NCI-H128 (cell line): Measurements from ENCODE around the gene ATN1.
"Not testable (repeated sequence)": the region's sequence is repeated elsewhere in the genome, so short reads cannot be mapped to it uniquely, and the experiment has no call there.

Experiments used
- DNase-seq: peaks from one replicate; lab custom pipeline; 2025; ENCODE audit not compliant: unreplicated experiment; lab: John Stamatoyannopoulos, UW

Gene ATN1, protein sequence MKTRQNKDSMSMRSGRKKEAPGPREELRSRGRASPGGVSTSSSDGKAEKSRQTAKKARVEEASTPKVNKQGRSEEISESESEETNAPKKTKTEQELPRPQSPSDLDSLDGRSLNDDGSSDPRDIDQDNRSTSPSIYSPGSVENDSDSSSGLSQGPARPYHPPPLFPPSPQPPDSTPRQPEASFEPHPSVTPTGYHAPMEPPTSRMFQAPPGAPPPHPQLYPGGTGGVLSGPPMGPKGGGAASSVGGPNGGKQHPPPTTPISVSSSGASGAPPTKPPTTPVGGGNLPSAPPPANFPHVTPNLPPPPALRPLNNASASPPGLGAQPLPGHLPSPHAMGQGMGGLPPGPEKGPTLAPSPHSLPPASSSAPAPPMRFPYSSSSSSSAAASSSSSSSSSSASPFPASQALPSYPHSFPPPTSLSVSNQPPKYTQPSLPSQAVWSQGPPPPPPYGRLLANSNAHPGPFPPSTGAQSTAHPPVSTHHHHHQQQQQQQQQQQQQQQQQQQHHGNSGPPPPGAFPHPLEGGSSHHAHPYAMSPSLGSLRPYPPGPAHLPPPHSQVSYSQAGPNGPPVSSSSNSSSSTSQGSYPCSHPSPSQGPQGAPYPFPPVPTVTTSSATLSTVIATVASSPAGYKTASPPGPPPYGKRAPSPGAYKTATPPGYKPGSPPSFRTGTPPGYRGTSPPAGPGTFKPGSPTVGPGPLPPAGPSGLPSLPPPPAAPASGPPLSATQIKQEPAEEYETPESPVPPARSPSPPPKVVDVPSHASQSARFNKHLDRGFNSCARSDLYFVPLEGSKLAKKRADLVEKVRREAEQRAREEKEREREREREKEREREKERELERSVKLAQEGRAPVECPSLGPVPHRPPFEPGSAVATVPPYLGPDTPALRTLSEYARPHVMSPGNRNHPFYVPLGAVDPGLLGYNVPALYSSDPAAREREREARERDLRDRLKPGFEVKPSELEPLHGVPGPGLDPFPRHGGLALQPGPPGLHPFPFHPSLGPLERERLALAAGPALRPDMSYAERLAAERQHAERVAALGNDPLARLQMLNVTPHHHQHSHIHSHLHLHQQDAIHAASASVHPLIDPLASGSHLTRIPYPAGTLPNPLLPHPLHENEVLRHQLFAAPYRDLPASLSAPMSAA (N-terminal part only)

DNA sequence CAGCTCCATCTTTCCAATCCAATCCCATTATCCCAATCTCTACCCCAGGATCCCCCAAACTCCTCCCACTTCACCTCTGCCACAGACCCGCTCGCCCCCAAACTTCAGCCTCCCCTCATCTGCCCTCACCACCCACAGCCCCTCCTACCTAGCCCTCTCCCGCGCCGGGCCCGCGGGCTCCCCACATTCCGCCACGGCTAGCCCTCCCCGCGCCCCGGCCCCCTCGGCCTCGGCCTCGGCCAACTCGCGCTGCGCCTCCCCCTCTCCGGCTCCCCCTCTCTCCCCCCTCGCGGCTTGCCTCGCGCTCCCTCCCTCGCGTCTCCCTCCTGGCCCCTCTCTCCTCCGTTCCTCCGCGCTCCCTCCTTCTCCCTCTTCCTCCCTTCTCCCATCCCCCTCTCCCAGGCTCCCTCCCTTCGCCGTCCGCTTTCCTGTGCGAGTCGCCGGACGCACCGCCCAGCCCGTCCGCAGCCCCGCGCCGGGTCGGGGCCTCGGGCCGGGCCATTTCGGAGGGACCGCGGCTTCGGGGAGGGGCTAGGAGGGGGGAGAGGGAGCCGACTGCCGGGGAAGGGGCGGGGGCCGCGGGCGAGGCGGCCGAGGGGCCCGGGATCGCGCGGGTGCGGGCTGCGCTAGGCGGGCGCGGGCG lies at the start of gene ATN1:
TSS of gene ATN1 (plus strand) at position 581 of the 643 bp plus-strand sequence. CDS start 6,043 bp downstream, outside the sequence.
- DNase-seq: peak; percentile 34

DNA sequence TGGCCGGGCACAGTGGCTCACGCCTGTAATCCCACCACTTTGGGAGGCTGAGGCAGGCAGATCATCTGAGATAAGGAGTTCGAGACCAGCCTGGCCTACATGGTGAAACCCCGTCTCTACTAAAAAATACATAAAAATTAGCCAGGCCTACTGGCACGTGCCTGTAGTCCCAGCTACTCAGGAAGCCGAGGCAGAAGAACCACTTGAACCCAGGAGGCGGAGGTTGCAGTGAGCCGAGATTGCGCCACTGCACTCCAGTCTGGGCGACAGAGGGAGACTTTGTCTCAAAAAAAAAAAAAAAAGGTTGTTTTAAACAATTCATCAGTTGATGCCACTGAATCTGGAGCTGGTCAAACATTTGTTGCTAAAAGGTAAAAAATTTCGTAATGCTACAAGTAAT lies 47.9 kb upstream of the ATN1 start:
- not testable (repeated sequence) for DNase-seq

DNA sequence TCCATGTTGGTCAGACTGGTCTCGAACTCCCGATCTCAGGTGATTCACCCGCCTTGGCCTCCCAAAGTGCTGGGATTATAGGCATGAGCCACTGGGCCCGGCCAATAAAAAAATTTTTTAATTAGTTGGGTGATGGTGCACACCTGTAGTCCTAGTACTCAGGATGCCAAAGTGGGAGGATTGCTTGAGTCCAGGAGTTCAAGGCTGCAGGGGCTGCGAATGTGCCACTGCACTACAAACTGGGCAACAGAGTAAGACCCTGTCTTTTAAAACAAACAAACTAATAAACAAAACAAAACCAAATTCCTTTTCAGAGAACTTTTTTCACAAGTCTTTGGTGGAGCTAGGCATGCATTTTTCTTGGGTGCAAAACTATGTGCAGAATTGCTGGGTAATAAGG lies 44.5 kb upstream of the ATN1 start:
- no peak for DNase-seq

DNA sequence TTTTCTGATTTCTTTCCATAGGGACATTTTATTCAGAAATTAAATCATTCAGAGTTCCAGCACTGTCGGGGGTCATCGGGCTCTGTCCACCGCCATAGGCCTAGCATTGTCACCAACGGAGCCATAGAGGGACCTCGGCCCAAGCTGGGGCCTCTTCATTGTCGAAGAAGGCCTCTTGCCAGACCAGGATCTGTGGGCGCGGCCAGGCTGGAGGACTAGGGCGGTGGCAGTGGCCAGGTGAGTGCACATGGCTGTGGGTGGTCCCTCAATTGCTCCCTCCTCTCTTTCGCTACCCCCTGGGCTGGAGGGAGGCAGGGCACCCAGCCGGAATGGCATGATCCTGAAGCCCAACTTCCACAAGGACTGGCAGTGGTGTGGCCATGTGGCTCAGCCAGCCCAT lies 44.1 kb upstream of the ATN1 start:
- no peak for DNase-seq

DNA sequence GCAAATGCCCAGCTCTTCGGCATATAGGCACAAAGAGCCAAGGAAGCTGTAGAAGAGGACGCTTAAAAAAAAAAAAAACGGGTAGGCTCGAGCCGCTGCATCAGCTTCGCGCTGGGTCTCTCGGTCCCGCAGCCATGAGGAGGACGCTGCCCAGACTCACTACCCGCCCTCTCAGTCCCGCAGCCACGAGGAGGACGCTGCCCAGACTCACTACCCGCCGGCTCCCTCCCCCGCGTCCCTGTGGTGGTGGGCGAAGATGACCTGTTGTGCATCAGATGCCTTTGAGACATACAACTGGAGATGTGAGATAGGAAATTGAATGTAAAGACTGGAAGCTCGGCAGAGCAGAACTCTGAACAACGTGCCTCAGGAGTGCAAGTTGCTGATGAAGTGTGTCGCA lies 43.2 kb upstream of the ATN1 start:
- DNase-seq: no peak

DNA sequence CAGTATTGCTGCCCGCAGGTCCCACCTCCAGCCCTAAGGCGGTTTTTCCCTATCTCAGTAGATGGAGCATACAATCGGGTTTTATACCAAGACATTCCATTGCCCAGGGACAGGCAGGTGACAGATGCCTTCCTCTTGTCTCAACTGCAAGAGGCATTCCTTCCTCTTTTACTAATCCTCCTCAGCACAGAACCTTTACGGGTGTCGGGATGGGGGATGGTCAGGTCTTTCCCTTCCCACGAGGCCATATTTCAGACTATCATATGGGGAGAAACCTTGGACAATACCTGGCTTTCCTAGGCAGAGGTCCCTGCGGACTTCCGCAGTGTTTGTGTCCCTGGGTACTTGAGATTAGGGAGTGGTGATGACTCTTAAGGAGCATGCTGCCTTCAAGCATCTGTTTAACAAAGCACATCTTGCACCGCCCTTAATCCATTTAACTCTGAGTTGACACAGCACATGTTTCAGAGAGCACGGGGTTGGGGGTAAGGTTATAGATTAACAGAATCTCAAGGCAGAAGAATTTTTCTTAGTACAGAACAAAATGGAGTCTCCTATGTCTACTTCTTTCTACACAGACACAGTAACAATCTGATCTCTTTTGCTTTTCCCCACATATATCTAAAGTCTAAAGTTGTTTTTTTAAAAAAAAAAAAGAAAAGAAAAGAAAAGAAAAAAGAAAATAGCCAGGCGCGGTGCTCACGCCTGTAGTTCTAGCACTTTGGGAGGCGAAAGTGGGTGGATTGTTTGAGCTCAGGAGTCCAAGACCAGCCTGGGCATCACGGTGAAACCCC lies 41.4 kb upstream of the ATN1 start:
- DNase-seq: not testable (repeated sequence)

DNA sequence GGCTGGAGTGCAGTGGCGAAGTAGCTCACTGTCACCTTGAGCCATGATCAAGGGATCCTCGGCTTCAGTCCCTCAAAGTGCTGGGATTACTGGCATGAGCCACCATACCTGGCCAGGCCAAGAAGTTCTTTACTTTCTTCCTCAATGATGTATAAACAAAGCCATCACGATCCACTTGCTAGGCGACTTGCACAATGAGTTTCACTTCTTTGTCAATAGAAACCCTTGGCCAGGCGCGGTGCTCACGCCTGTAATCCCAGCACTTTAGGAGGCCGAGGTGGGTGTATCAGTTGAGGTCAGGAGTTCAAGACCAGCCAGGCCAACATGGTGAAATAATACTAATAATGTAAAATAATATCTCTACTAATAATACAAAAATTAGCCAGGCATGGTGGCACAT lies 40.3 kb upstream of the ATN1 start:
- no peak for DNase-seq

DNA sequence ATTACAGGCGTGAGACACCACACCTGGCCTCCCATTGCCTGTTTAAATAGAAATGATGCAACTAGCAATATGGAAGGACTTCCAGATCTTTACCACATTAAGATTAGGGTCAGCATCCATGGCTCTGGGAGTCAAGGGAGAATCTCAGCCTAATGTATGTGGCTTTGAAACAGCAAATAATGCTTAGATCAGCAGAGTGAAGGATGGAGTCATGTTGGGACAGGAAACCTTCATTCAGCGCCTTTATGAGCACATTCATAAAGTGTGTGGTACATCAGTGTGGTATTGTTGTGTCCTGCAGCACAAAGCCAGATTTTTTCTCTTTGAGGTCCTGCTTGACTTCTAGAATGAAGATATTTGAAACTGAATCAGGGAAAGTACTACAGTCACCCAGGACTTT lies 39.4 kb upstream of the ATN1 start:
- DNase-seq: no peak

DNA sequence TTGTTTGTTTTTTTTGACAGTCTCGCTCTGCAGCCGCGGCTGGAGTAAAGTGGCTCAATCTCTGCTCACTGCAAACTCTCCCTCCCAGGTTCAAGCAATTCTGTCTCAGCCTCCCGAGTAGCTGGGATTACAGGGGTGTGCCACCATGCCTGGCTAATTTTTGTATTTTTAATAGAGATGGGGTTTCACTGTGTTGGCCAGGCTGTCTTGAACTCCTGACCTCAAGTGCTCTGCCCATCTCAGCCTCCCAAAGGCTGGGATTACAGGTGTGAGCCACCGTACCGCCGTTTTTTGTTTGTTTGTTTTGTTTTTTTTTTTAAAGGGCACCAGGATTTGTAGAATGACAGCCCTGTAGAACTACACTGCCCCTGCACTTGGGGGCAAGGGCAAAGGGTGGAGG lies 39.0 kb upstream of the ATN1 start:
- DNase-seq: not testable (repeated sequence)

DNA sequence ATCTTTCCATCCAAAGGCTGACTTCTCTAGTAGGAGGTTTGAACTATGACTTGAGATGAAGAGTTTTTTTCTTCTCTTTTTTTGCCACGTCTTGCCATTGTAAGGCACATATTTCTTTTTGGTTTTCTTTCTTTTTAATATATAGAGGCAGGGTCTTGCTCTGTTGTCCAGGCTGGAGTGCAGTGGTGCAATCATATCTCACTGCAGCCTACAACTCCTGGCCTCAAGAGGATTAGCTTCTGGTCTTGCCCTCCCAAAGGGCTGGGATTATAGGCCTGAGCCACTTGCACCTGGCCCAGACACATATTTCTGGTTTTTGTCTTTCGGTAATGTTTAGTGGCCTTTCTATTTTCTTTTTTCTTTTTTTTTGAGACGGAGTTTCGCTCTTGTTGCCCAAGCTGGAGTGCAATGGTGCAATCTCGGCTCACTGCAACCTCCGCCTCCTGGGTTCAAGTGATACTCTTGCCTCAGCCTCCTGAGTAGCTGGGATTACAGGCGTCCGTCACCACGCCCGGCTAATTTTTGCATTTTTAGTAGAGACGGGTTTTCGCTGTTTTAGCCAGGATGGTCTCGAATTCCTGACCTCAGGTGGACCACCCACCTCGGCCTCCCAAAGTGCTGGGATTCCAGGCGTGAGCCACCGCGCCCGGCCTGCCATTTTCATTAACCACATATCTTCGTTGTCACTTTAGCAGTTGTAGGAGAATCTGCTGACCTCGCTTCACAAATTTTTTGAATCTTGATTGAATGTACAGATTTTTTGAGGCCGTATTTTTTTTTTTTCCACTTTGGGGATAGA lies 37.8 kb upstream of the ATN1 start:
- not testable (repeated sequence) for DNase-seq

DNA sequence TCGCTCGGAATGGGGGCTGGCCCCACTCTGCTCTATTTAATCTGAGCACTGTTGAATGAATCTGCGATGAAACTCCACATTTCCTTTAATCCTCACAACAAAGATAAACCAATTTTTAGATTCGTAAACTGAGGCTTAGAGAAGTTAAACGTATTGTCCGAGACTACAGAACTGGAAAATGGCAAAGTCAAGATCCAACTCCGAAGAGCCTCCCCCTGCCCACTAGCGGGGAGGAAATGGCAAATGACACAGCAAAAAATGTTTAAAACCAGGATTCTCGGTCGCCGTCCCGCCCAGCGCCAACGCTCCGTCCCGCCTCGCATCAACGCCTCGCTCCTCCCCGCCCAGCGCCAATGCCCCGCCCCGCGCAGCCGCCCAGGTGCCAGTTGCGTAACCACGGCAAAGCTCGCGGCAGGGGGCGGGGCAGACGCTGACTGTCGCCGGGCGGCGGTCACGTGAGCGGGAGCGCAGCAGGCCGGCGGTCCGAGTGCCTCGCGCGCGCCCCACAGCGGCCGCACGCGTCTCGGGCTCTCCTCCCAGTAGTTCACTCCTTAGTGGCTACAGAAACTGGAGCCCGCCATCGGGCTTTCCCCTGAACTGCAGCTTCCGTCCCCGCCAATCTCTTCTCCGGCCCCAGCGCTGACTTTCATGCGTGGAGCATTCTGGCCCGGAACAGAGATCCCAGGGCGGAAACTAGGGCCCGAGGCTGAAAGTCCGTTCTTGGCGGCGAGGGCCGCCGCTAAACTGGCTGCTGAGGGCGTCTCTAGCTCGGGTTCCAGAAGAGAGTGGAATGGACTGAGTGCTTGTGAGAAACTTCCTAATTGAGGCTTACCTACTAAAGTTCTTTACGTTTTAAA lies 36.7 kb upstream of the ATN1 start:
- DNase-seq: peak; percentile 97

DNA sequence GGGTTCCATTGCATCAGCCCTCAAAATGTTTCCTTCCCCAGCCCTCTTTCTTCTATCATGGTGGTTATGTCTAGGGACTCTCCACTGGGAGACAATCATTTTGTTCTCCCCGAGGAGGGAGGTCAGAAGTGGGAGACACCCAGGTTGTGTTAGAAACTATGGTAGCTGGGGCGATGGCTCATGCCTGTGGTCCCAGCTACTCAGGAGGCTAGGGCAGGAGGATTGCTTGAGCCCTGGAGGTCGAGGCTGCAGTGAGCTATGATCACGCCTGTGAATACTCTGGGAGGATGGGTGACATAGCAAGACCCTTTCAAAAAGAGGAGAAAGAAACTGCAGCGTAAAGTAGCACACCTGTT lies 36.1 kb upstream of the ATN1 start:
- DNase-seq: no peak

DNA sequence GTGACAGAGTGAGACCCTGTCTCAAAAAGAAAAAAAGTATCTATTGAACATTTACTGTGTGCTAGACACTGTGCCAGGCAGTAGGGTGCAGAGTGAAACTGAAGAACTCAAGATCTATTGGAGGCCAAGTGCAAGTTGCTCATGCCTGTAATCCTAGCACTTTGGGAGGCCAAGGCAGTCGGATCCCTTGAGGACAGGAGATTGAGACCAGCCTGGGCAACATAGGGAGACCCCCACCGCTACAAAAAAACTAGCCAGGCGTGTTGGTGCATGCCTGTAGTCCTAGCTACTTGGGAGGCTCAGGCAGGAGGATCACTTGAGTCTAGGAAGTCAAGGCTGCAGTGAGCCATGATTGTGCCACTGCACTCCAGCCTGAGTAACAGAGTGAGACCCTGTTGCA lies 35.1 kb upstream of the ATN1 start:
- not testable (repeated sequence) for DNase-seq

DNA sequence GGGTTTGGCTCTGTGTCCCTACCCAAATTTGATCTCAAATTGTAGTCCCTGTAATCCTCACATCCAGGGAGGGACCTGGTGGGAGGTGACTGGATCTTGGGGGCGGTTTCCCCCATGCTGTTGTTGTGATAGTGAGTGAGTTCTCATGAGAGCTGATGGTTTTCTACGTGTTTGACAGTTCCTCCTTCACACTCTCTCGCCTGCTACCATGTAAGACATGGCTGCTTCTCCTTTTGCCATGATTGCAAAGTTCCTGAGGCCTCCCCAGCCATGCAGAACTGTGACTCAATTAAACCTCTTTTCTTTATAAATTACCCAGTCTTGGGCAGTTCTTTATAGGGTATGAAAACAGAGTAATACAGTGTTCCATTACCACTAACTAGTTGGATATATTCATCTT lies 33.4 kb upstream of the ATN1 start:
- no peak for DNase-seq

DNA sequence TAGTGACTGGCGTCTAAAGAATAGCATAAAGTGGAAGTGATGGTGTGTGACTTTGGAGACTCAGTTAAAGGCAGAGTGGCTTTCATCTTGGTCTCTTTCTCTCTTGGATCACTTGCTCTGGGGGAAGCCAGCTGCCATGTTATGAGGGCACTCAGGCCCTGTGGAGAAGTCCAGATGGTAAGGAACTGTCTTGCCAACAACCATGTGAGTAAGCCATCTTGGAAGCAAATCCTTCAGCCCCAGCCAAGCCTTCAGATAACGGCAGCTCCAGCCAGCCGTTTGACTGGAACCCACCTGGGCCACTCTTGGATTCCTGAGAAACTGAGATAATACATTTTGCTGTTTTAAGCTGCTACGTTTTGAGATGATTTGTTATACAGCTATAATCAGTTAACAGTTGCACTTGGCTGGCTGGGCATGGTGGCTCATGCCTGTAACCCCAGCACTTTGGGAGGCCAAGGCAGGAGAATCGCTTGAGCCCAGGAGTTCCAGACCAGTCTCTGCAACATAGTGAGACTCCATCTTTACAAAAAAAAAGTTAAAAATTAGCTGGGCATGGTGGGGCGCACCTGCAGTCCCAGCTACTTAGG lies 30.8 kb upstream of the ATN1 start:
- DNase-seq: no peak

DNA sequence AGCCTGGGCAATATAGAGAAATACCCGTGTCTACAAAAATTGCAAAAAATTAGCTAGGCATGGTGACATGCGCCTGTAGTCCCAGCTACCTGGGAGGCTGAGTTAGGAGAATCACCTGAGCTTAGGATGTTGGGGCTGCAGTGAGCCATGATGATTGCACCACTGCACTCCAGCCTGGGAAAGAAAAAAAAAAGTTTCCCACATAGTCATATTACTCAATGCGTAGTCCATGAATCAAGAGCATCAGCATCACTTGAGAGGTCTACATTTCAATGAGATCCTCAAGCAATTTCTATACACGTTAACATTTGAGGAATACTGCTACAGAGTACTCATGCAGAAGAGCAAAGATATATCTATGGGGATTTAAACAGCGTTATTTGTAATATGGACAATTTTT lies 28.3 kb upstream of the ATN1 start:
- no peak for DNase-seq

DNA sequence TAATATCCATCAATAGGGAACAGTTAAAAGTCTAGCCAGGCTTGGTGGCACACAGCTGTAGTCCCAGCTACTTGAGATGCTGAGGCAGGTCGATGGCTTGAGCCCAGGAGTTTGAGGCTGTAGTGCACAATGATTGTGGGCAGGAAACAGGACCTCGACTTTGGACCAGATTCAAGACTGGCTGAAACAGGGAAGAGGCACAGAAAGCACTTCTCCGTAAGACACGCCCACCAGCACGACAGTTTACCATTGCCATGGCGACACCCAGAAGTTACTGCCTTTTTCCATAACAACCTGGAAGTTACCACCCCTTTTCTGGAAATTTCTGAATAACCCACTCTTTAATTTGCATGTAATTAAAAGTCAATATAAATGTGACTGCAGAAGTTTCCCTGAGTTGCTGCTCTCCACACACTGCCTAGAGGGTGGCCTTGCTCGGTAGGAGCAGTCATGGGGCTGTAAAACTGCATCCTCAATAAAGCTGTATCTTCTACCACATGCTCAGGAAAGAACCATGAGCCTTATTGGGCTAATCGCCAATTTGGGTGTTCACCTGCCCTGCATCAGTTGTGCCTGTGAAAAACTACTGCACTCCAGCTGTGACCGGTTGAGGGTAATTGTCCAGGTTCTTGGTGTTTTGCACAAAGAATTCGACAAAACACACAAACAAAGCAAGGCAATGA lies 27.8 kb upstream of the ATN1 start:
- no peak for DNase-seq

DNA sequence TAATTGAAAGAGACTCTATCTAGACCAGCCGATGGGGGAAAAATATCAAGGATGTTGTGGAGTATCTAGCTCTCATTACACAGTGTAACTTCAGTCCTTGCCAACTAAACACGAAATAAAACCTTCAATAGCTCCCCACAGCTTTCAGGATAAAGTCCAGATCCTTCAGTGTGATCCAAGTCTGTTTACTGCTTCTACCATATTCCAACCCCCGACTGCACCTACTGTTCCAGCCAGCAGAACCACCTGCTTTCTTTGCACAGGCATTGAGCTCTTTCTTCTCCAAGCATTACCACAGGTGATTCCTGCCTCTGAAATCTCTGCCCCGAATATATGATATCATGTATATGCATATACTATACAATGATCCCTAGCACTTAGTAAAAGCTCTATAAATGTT lies 25.3 kb upstream of the ATN1 start:
- no peak for DNase-seq
